Natural killer cell (primary cell): ENCODE data around the gene FERMT1. TPM values are rescaled to one million over a fixed set of nuclear protein-coding genes. Genes with fewer than 3 reads are reported as not detected.
"Not testable (repeated sequence)": the region's sequence is repeated elsewhere in the genome, so short reads cannot be mapped to it uniquely, and the experiment has no call there.

Source experiments
- ATAC-seq, 3 donors: fragments of 150-1000 bp in 2 of 3; fragments of 200-7000 bp in 1 of 3; cut with Tn5 transposase; 1 replicate in 1 of 3; 2 replicates in 2 of 3; pipeline ENCODE4 v1.10.0; 2021; ENCODE audit warnings: mild to moderate bottlenecking in 2 of 3, moderate library complexity in 2 of 3
- DNase-seq, 2 donors: peaks; one replicate each; pipeline versions ENCODE4 v3.0.0 to v3.0.0-alpha.2; 2013 to 2021; ENCODE audit warnings: mixed read lengths in 1 of 2
- H3K27ac ChIP-seq: one replicate; pipeline ENCODE4 v1.5.1; 2013; ENCODE audit warnings: mild to moderate bottlenecking, low read length
- H3K27me3 ChIP-seq: one replicate; pipeline ENCODE4 v1.6.1; 2013; ENCODE audit warnings: low read length; ENCODE audit not compliant: control insufficient read depth, insufficient read depth
- H3K36me3 ChIP-seq: one replicate; pipeline ENCODE4 v1.6.1; 2013; ENCODE audit warnings: low read length; ENCODE audit not compliant: control insufficient read depth, insufficient read depth
- H3K4me1 ChIP-seq: one replicate; pipeline ENCODE4 v1.6.1; 2013; ENCODE audit warnings: low read length; ENCODE audit not compliant: control insufficient read depth, insufficient read depth
- H3K4me3 ChIP-seq: one replicate; pipeline ENCODE4 v1.5.1; 2013; ENCODE audit warnings: low read length
- H3K9me3 ChIP-seq: one replicate; pipeline ENCODE4 v1.6.1; 2013; ENCODE audit warnings: low read length; ENCODE audit not compliant: control insufficient read depth, insufficient read depth
- H3K27ac Mint-ChIP-seq, 2 donors: one replicate each; pipeline ENCODE4 v1.8.0; 2022; ENCODE audit warnings: mild to moderate bottlenecking in 2 of 2, mixed read lengths in 2 of 2, moderate library complexity in 1 of 2
- H3K27me3 Mint-ChIP-seq, 2 donors: one replicate each; pipeline ENCODE4 v1.8.0; 2022; ENCODE audit warnings: low read depth in 2 of 2, mixed read lengths in 2 of 2
- H3K36me3 Mint-ChIP-seq: one replicate; pipeline ENCODE4 v1.8.0; 2022; ENCODE audit warnings: mixed read lengths
- H3K4me1 Mint-ChIP-seq, 2 donors: one replicate each; pipeline ENCODE4 v1.8.0; 2022; ENCODE audit warnings: mixed read lengths in 2 of 2
- H3K4me3 Mint-ChIP-seq: one replicate; pipeline ENCODE4 v1.8.0; 2022; ENCODE audit warnings: mild to moderate bottlenecking, moderate library complexity, mixed read lengths
- H3K9me3 Mint-ChIP-seq, 2 donors: one replicate each; pipeline ENCODE4 v1.8.0; 2022; ENCODE audit warnings: mixed read lengths in 2 of 2
- WGBS: methylation state at CpG from one replicate; pipeline ENCODE4 v1.1.7; 2013; ENCODE audit warnings: missing lambda C conversion rate; ENCODE audit not compliant: insufficient coverage; 5-methylcytosine and 5-hydroxymethylcytosine counted together
- intact Hi-C: fragments of 100-400 bp; cut with micrococcal nuclease; formaldehyde crosslinking; loops from one replicate; pipeline ENCODE4 v1.14.2; 2022
- total RNA-seq, 4 donors: library from RNA; stranded (reverse); fragments of 120-200 nt in 1 of 4; gene quantifications; one replicate each; pipeline versions ENCODE4 v1.2.3 to v1.2.4, GENCODE V29; 2013 to 2022
- TF ChIP-seq, protein P1 (sequence below): fragments of 200-600 bp; IDR thresholded peaks from one replicate; pipeline ENCODE4 v1.8.0; 2022; ENCODE audit warnings: antibody characterized with exemption

The FERMT1 gene
- total RNA-seq, 3 donors from 2014 or later (not counting 1 experiment from before 2014, with no cell fraction given): not detected

- Histone ChIP-seq H3K4me3 (no peak overlapping the region), H3K27me3 (no peaks in the 10 kb centered on the region), H3K4me1 (no peaks in the 10 kb centered on the region), H3K27ac (no peak overlapping the region), H3K9me3 (peaks cover 7% of the 10 kb centered on the region), H3K36me3 (no peaks in the 10 kb centered on the region)
- Mint-ChIP-seq H3K4me1 (no peaks in the 10 kb centered on the region), H3K36me3 (no peaks in the 10 kb centered on the region), H3K27ac (no peak overlapping the region), H3K9me3 (peaks cover 3% of the 10 kb centered on the region in 2 donors), H3K27me3 (peaks cover 11 to 14% of the 10 kb centered on the region in 2 donors), H3K4me3 (no peak overlapping the region)
- TF ChIP-seq, protein P1, sequence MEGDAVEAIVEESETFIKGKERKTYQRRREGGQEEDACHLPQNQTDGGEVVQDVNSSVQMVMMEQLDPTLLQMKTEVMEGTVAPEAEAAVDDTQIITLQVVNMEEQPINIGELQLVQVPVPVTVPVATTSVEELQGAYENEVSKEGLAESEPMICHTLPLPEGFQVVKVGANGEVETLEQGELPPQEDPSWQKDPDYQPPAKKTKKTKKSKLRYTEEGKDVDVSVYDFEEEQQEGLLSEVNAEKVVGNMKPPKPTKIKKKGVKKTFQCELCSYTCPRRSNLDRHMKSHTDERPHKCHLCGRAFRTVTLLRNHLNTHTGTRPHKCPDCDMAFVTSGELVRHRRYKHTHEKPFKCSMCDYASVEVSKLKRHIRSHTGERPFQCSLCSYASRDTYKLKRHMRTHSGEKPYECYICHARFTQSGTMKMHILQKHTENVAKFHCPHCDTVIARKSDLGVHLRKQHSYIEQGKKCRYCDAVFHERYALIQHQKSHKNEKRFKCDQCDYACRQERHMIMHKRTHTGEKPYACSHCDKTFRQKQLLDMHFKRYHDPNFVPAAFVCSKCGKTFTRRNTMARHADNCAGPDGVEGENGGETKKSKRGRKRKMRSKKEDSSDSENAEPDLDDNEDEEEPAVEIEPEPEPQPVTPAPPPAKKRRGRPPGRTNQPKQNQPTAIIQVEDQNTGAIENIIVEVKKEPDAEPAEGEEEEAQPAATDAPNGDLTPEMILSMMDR: no peak
- DNase-seq (no peak), ATAC-seq (no peak)
- intact Hi-C loops: no loop called here
- 82% methylated on average over 2 of the region's 3 CpGs for WGBS
Observed at GRCh38 chr20:6115221-6115895, 7.5 kb downstream of the FERMT1 start.

DNA sequence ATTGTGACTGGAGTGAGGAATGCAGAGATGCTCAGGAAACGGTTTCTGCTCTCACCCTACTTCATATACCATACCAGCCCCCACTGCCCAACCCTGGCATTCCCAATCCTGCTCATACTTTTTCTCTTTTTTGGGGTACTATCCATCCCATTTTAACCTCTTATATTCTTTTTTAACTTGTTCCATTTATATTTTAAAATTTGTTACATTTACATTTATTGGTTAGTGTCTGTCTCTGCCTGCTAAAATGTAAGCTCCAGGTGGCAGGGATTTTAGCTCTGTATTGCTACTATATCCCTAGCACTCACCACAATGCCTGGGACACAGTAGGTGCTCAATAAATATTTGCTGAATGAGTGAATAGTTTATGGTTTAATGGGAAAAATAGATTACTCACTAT, 8.1 kb downstream of the FERMT1 start:
- H3K27ac ChIP-seq: no peak overlapping the region
- TF ChIP-seq, protein P1: no peak
- H3K4me3 ChIP-seq: no peak overlapping the region
- H3K4me1 Mint-ChIP-seq: no peaks in the 10 kb centered on the region
- intact Hi-C loops: no loop called here
- peaks cover 3% of the 10 kb centered on the region in 2 donors for H3K9me3 Mint-ChIP-seq
- DNase-seq (no peak), ATAC-seq (no peak)
- no peak overlapping the region for H3K27ac Mint-ChIP-seq
- H3K9me3 ChIP-seq: peaks cover 7% of the 10 kb centered on the region
- no peaks in the 10 kb centered on the region for H3K36me3 Mint-ChIP-seq
- H3K4me1 ChIP-seq: no peaks in the 10 kb centered on the region
- no peaks in the 10 kb centered on the region for H3K27me3 ChIP-seq
- H3K36me3 ChIP-seq: no peaks in the 10 kb centered on the region
- peaks cover 7 to 12% of the 10 kb centered on the region in 2 donors for H3K27me3 Mint-ChIP-seq
- 79% methylated on average over 1 of the region's 1 CpG for WGBS
- H3K4me3 Mint-ChIP-seq: no peak overlapping the region

GRCh38 chr20:6113951-6114350, 8.9 kb downstream of the FERMT1 start:
- Mint-ChIP-seq H3K4me3 (no peak overlapping the region), H3K36me3 (no peaks in the 10 kb centered on the region), H3K4me1 (no peaks in the 10 kb centered on the region), H3K27me3 (peaks cover 6% of the 10 kb centered on the region in 2 donors), H3K9me3 (peaks cover 3% of the 10 kb centered on the region in 2 donors), H3K27ac (no peak overlapping the region)
- Histone ChIP-seq H3K27ac (no peak overlapping the region), H3K36me3 (no peaks in the 10 kb centered on the region), H3K9me3 (peaks cover 7% of the 10 kb centered on the region), H3K4me1 (no peaks in the 10 kb centered on the region), H3K4me3 (no peak overlapping the region), H3K27me3 (no peaks in the 10 kb centered on the region)
- WGBS: 69% methylated on average over 3 of the region's 3 CpGs
- ATAC-seq (no peak), DNase-seq (no peak)
- intact Hi-C loops: no loop called here
- TF ChIP-seq, protein P1: no peak

GRCh38 chr20:6112965-6113364, 9.9 kb downstream of the FERMT1 start:
- H3K4me1 Mint-ChIP-seq, H3K27me3 Mint-ChIP-seq, H3K9me3 ChIP-seq, H3K4me1 ChIP-seq, H3K4me3 ChIP-seq, H3K36me3 ChIP-seq, intact Hi-C loops, DNase-seq, H3K9me3 Mint-ChIP-seq, H3K27ac ChIP-seq, H3K4me3 Mint-ChIP-seq, H3K36me3 Mint-ChIP-seq, H3K27ac Mint-ChIP-seq, H3K27me3 ChIP-seq, ATAC-seq: not testable (repeated sequence)
- 84% methylated on average over 2 of the region's 2 CpGs for WGBS
